Prostate gland (tissue), 2 donors: ENCODE results near the gene COL23A1. TPM values are rescaled to one million over a fixed set of nuclear protein-coding genes. Genes with fewer than 3 reads are reported as not detected.

Experiments
- DNase-seq: peaks from one replicate; pipeline ENCODE4 v3.0.0-alpha.2; 2019; ENCODE audit warnings: low spot score
- H3K27ac ChIP-seq, 2 donors: fragments of 200-600 bp; sonication (generic); 2 replicates each; pipeline ENCODE4 v1.5.1; 2017 to 2019
- H3K27me3 ChIP-seq: fragments of 200-600 bp; sonication (generic); replicated peaks from 2 replicates; pipeline ENCODE4 v1.5.1; 2019; ENCODE audit not compliant: insufficient read depth
- H3K36me3 ChIP-seq, 2 donors: fragments of 200-600 bp; sonication (generic); 1 replicate in 1 of 2; 2 replicates in 1 of 2; pipeline versions ENCODE4 v1.5.1 to v1.8.1; 2017 to 2019
- H3K4me1 ChIP-seq: fragments of 200-600 bp; sonication (generic); replicated peaks from 2 replicates; pipeline ENCODE4 v1.5.1; 2019
- H3K4me3 ChIP-seq, 2 donors: fragments of 200-600 bp; sonication (generic); 2 replicates each; pipeline ENCODE4 v1.5.1; 2017 to 2019
- H3K9me3 ChIP-seq: fragments of 200-600 bp; sonication (generic); 2 replicates; pipeline ENCODE4 v1.5.1; 2017
- CTCF ChIP-seq, 4 experiments: fragments of 200-600 bp in 2 of 4; fragments of 450-650 bp in 2 of 4; sonication (generic) in 2 of 4; IDR thresholded peaks; 1 replicate in 3 of 4; 2 replicates in 1 of 4; pipeline ENCODE4 v1.5.1; 2016 to 2019; ENCODE audit warnings: antibody characterized with exemption in 4 of 4, mild to moderate bottlenecking in 2 of 4, moderate library complexity in 2 of 4
- POLR2A ChIP-seq: fragments of 450-650 bp; IDR thresholded peaks from one replicate; pipeline ENCODE4 v1.6.1; 2016; ENCODE audit warnings: antibody characterized with exemption, mild to moderate bottlenecking
- POLR2AphosphoS5 ChIP-seq: sonication (generic); formaldehyde crosslinking; IDR thresholded peaks from one replicate; pipeline ENCODE4 v1.6.1; 2017; ENCODE audit warnings: antibody characterized with exemption
- WGBS: methylation state at CpG from one replicate; pipeline ENCODE4 v1.1.5; 2018; 5-methylcytosine and 5-hydroxymethylcytosine counted together
- intact Hi-C: fragments of 100-400 bp; cut with DNase I; formaldehyde crosslinking; loops from one replicate; pipeline ENCODE4 v1.14.2; 2022
- total RNA-seq, 2 donors: library from RNA; depleted of rRNA; stranded (reverse); fragments of >200 nt; gene quantifications; one replicate each; pipeline ENCODE4 v1.1.0, GENCODE V29; 2016

Gene COL23A1
- total RNA-seq, 2 donors from 2014 or later, result 2.7 to 6.1 TPM

GRCh38 chr5:178250263-178250662, 339.9 kb downstream of the COL23A1 start:
- intact Hi-C loops, result no loop called here
- H3K9me3 ChIP-seq, result no peaks in the 10 kb centered on the region
- H3K36me3 ChIP-seq, result no peaks in the 10 kb centered on the region

GRCh38 chr5:178249191-178249989, 340.8 kb downstream of the COL23A1 start:
- Histone ChIP-seq H3K4me1 (peaks cover 3% of the 10 kb centered on the region), H3K27ac (no peak overlapping the region), H3K4me3 (no peak overlapping the region), H3K27me3 (no peaks in the 10 kb centered on the region), H3K36me3 (no peaks in the 10 kb centered on the region), H3K9me3 (no peaks in the 10 kb centered on the region)
- DNase-seq, result no peak
- intact Hi-C loops, result no loop called here
- WGBS, result 70% methylated on average over 12 of the region's 13 CpGs
- no peak for TF ChIP-seq POLR2A
- TF ChIP-seq CTCF (IDR thresholded peaks at IDR 0.05), result no peak
- no peak for TF ChIP-seq POLR2AphosphoS5

More at GRCh38 chr5:178250263-178250662, 339.9 kb downstream of the COL23A1 start:
- peaks cover 3% of the 10 kb centered on the region for H3K4me1 ChIP-seq
- H3K27me3 ChIP-seq, result no peaks in the 10 kb centered on the region
- H3K27ac ChIP-seq, result no peak overlapping the region
- no peak overlapping the region for H3K4me3 ChIP-seq
- no peak for DNase-seq
- WGBS, result 67% methylated on average over 6 of the region's 6 CpGs
- TF ChIP-seq CTCF (IDR thresholded peaks at IDR 0.05) (no peak), POLR2AphosphoS5 (no peak), POLR2A (no peak)

GRCh38 chr5:178248750-178249149, 341.4 kb downstream of the COL23A1 start:
- no peak for TF ChIP-seq POLR2AphosphoS5
- TF ChIP-seq CTCF (IDR thresholded peaks at IDR 0.05), result no peak
- no peak for TF ChIP-seq POLR2A
- intact Hi-C loops, result no loop called here
- WGBS, result 93% methylated on average over 18 of the region's 18 CpGs

GRCh38 chr5:178247481-178248456, 342.4 kb downstream of the COL23A1 start:
- intact Hi-C loops, result no loop called here
- WGBS, result 82% methylated on average over 21 of the region's 24 CpGs
- no peak overlapping the region for H3K4me3 ChIP-seq

More at GRCh38 chr5:178248750-178249149, 341.4 kb downstream of the COL23A1 start:
- H3K4me3 ChIP-seq, result no peak overlapping the region
- H3K36me3 ChIP-seq, result no peaks in the 10 kb centered on the region
- H3K9me3 ChIP-seq, result no peaks in the 10 kb centered on the region
- no peak for DNase-seq
- H3K27me3 ChIP-seq, result no peaks in the 10 kb centered on the region
- H3K27ac ChIP-seq, result no peak overlapping the region
- H3K4me1 ChIP-seq, result peaks cover 3% of the 10 kb centered on the region

More at GRCh38 chr5:178247481-178248456, 342.4 kb downstream of the COL23A1 start:
- DNase-seq, result no peak
- Histone ChIP-seq H3K36me3 (no peaks in the 10 kb centered on the region), H3K4me1 (peaks cover 3% of the 10 kb centered on the region), H3K9me3 (no peaks in the 10 kb centered on the region), H3K27ac (no peak overlapping the region), H3K27me3 (no peaks in the 10 kb centered on the region)
- TF ChIP-seq CTCF (IDR thresholded peaks at IDR 0.05) (no peak), POLR2A (no peak), POLR2AphosphoS5 (no peak)
